ENCODE measurements around the gene TBL3. TPM values are rescaled to one million over a fixed set of nuclear protein-coding genes. Genes with fewer than 3 reads are reported as not detected.
"Not testable (repeated sequence)": the region's sequence is repeated elsewhere in the genome, so short reads cannot be mapped to it uniquely, and the experiment has no call there.

Gene TBL3
- 37.2 TPM for polyA plus RNA-seq (2013, experiment 1 of 2; ENCODE audit: insufficient read length)
- polyA plus RNA-seq (2013, experiment 2 of 2; ENCODE audit: insufficient read length): 40.0 TPM

- peak; percentile 96 for DNase-seq
Observed at GRCh38 chr16:1971796-1972489, at the start of gene TBL3. Gene TBL3, plus strand, starts transcription at chr16:1972053. Its CDS starts 112 bp downstream, at chr16:1972165.

GRCh38 chr16:1922357-1922756 lies 49.5 kb upstream of the TBL3 start:
- no peak for DNase-seq

GRCh38 chr16:1923299-1924034 lies 48.4 kb upstream of the TBL3 start:
- DNase-seq: peak; percentile 47

GRCh38 chr16:1924095-1924494 lies 47.8 kb upstream of the TBL3 start:
- DNase-seq: no peak

- no peak for DNase-seq
Observed at GRCh38 chr16:1926271-1926670, 45.6 kb upstream of the TBL3 start.

GRCh38 chr16:1929105-1929504 lies 42.7 kb upstream of the TBL3 start:
- DNase-seq: peak; percentile 40

GRCh38 chr16:1929578-1930337 lies 42.1 kb upstream of the TBL3 start:
- peak; percentile 80 for DNase-seq

GRCh38 chr16:1930338-1930720 lies 41.5 kb upstream of the TBL3 start:
- no peak for DNase-seq

GRCh38 chr16:1932050-1933028 lies 39.5 kb upstream of the TBL3 start:
- DNase-seq: no peak

GRCh38 chr16:1933097-1933661 lies 38.7 kb upstream of the TBL3 start:
- no peak for DNase-seq

- DNase-seq: no peak
Observed at GRCh38 chr16:1936945-1937479, 34.8 kb upstream of the TBL3 start.

GRCh38 chr16:1938316-1938715 lies 33.5 kb upstream of the TBL3 start:
- no peak for DNase-seq

- DNase-seq: no peak
Observed at GRCh38 chr16:1938910-1939309, 32.9 kb upstream of the TBL3 start.

GRCh38 chr16:1939833-1940232 lies 32.0 kb upstream of the TBL3 start:
- not testable (repeated sequence) for DNase-seq

- DNase-seq: no peak
Observed at GRCh38 chr16:1940273-1941161, 31.3 kb upstream of the TBL3 start.

- peak; percentile 34 for DNase-seq
Observed at GRCh38 chr16:1941162-1942046, 30.4 kb upstream of the TBL3 start.

- no peak for DNase-seq
Observed at GRCh38 chr16:1942047-1942809, 29.6 kb upstream of the TBL3 start.
